Amniotic epithelial cell (primary cell): ENCODE results near the gene TET2.

Experiments
- DNase-seq: peaks from one replicate; pipeline ENCODE4 v3.0.0-alpha.2; 2010; ENCODE audit warnings: low read depth

The TET2 gene

DNA sequence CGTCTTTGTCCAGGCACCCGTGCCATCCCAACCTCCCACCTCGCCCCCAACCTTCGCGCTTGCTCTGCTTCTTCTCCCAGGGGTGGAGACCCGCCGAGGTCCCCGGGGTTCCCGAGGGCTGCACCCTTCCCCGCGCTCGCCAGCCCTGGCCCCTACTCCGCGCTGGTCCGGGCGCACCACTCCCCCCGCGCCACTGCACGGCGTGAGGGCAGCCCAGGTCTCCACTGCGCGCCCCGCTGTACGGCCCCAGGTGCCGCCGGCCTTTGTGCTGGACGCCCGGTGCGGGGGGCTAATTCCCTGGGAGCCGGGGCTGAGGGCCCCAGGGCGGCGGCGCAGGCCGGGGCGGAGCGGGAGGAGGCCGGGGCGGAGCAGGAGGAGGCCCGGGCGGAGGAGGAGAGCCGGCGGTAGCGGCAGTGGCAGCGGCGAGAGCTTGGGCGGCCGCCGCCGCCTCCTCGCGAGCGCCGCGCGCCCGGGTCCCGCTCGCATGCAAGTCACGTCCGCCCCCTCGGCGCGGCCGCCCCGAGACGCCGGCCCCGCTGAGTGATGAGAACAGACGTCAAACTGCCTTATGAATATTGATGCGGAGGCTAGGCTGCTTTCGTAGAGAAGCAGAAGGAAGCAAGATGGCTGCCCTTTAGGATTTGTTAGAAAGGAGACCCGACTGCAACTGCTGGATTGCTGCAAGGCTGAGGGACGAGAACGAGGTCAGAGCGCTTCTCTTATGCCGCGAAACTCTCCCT is at the start of gene TET2:
TSS of gene TET2 (plus strand) at position 601 of the 740 bp plus-strand sequence. CDS start 87,067 bp downstream, outside the sequence.
- DNase-seq = peak; percentile 80

DNA sequence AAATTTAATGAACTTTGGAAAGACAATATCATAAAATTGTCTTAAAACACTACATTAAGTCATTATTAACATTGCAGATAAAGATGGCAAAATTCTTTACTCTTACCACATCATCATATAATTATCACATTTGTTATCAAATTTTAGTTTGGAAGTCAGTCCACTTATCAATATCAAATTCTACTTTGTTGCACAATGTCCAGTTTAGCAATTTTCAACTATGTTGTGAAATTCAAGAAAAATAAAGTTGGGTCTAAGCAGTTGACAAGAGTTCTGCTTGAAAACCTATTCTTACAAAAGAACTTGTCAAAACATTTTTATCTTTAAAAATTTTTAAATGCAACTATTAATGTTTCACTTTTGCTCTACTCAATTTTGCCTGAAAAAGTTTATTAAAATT is 44.7 kb upstream of the TET2 start:
- no peak for DNase-seq

DNA sequence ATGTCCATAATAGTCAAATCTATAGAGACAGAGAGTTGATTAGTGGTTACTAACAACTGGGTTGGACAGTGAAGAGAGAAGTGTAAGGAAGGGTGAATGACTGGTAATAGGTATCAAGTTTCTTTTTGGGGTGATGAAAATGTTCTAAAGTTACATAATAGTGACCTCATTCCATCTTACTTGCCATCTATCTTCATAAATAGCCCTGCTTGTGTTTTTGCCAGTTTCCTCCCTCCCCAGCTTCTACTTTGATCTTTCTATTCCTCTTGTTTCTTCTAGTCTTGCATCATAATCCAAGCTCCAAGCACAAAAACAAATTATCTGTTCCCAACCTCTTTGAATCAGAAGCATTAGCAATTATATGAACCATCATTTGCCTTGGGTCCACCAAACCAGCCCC is 40.2 kb upstream of the TET2 start:
- DNase-seq = peak; percentile 5

DNA sequence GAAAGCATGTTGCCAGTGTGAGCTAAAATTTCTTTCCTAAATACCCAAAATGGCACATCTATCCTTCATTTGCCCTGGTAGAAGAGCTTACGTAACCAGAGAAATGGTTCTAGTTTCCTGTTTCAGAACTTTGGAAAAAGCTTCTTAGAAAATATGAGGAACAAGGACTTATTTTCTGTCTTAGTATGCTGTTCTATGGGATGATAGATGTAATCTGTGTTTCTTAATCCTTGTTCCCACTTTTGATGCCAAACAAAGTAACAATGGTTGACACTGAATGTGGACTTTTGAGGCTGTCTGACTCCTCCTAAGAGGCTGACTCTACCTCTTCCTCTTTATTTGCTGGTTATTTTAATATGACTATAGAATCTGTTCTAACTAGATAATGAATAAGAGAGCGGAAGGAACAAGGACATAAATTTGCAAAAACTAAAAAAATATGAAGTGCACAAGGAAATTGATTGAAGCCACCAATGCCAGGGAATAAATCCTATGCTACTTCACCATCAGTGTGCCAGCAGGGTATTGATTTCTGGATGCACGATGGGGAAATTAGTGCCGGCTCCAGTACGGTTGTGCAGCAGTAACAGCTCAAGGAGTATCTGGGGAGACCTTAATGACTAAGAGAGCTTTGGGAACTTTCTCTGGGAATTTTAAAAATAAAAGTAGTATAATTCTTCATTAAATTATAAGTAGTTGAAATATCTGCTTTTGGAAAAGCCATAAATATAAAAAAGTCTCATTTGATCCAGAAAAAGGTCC is 39.4 kb upstream of the TET2 start:
- DNase-seq = no peak

DNA sequence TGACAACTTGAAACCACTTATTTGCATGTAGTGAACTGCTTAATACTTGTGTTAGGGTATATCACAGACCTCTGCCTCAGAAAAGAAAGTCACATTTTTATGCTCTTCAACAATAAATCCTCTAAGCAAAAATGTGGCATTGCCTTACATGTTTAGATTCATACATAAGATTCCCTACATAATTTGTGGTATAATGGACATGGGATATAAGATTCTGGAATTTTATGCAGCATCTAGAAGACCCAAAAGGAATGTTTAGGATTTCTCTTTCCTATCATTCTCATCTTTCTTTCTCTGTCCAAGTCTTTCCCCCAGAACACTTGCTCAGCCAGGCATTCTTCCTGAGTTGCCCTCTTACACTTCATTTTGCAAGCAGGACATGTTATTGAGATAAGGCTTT is 37.7 kb upstream of the TET2 start:
- no peak for DNase-seq

DNA sequence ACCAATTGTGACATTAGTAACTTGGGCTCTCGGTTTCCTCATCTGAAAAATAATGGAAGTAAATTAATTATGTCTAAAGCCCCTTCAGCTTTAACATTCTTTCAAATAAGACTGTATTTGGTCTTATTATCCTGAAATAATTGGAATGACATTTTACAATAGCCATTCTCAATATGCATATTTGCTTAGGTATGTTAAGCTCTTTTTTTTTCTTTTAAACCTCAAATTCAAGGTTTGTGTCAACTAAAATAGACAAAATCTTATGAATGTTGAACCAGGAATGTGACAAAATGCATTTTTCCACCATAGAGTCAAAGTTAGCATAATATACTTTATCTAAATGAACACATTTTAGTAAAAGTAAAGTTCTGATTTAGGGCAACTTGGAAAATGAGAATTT is 34.4 kb upstream of the TET2 start:
- no peak for DNase-seq

DNA sequence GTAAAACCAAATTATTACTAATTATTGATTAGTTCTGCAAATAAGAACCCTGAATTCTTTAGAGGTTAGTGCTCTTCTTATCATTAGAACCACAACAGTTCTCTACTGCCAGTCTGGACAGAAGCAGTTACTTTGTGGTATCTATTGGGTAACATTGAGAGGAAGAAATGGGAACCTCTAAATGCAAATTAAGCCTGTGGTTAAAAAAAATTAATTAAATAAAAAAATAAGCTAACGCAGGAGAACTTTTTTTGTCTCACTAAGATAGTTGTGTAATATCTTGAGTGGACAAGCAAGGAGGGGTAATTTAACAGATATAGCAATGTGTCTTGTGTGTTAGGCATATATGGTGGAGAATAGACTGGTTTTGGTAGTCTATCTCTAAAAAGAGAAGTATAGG is 32.9 kb upstream of the TET2 start:
- DNase-seq = peak; percentile 80

DNA sequence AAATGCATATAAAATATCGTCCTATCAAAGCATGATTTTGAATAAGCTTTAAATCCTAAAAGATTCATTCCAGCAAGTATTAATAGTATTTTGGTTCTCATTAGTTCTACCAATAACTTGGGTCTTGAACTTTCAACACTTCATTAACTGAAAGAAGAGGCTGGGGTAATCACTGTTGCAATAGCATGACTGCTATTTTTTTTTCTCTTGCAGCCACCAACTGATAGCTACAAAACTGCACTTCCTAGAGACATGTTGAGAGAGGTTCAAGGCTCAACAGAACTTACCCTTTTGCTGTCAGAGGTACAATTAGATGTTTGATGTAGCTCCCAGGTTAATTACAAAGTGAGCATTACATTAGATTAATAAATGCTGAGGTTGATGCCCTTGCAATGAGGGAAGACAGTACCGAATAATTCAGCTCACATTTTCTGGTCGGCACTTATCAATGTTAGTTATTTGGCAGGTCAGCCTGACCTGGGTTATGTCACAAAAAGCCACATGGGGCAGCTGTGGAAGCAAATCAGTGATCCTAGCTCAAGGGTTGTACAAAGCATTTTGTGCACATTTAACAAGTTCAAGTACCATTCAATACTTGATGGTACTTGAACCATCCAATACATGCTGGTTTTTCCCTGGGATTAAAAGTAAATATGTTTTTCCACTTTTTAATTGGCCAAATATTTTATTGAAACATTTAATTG is 29.9 kb upstream of the TET2 start:
- no peak for DNase-seq

DNA sequence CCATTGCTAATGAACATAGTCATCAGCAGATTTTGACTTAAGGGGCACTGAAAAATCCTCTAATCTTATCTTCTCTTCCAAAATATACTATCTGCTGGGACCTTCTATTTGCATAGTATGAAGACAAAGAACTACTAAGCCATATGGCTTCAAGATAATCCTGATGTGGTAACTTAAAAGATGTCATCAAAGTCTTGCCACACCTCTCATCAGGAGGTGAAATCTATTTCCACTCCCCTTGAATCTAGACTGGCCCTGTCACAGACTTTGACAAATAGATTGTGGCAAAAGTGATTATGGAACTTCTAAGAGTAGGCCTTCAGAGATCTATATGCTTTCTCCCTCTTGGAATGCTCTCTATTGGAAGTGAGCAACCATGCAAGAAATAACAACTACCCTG is 27.3 kb upstream of the TET2 start:
- peak; percentile 4 for DNase-seq

DNA sequence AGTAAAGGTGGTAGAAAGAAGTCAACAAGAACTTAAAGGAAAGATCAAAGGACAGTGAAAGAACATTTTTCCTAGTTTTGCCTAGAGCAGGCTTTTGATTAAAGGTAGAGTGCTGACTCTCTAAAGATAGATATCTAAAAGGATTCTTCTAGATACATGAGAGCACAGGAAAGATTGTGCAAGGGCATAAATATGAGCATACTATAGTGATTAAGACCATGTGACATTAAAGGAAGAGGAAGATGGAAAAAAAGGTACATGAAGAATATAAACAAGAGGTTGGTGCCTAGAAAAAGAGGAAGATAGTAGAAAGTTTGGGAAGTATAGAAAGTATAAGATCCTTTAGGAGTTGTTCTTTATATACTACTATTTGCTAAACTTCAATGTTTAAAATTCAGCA is 26.1 kb upstream of the TET2 start:
- DNase-seq = no peak

DNA sequence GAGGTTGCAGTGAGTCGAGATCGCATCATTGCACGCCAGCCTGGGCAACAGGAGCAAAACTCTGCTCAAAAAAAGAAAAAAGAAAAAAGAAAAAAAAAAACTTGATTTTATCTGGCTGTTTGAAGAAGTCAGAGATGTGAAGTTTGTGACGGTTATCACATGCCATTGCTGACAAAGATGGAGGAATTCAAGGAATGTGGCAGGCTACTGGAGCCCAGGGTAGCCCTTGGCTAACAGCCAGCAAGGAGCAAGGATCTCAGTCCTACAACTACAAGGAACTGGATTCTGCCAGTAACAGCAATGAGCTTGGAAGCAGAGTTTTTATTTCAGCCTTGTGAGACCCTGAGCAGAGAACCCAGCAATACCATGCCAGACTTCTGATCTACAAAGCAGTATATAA is 24.3 kb upstream of the TET2 start:
- DNase-seq = peak; percentile 38

DNA sequence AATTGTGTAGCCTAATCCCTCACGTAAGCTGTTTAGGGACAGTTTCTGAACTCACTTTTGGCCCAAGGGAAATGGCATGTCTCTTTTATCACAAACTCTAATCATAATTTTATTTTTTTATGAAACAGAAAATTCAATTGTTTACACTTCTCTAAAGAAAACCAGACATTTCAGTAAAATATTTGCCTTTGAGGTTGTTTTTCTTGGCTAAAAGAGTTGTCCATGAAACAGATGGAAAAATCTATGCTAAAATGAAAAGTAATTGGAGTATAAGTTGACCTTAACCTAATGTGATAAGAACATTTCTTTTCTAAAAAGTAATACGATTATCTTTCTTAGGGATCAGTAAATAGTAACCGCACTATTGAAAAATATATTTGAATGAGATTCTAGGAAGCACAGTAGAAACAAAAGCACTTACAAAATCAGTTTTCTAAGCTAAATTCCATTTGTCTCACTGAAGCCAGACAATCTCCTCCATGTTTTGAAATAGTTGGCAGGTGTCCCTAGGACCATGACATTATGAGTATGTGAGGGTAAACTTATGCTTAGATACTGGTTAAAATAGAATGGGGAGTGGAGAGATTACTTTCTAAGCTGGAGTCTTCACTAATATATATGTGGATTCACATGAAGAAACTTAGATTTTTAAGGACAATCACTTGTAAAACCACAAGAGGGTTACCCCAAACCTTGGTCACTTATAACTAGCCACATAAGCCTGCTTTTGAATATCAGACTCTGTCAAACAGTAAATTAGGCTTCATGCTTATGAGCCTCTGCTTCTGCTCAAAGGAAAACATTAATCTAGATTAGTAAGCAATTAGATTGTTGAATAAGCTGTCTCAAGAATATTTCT is 20.1 kb upstream of the TET2 start:
- DNase-seq = no peak

DNA sequence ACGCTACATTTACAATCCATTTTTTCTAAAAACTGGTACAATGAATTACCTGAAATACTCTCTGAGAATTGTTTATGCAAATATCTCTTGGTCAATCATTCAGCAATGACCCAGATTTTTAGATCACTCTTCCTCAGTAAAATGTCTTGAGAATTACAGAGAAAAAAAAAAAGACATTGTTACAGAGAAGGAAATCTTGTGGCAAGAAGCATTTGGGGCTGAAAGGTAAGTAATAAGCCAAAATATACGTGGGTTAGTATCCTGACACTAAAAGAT is 19.6 kb upstream of the TET2 start:
- DNase-seq = no peak

DNA sequence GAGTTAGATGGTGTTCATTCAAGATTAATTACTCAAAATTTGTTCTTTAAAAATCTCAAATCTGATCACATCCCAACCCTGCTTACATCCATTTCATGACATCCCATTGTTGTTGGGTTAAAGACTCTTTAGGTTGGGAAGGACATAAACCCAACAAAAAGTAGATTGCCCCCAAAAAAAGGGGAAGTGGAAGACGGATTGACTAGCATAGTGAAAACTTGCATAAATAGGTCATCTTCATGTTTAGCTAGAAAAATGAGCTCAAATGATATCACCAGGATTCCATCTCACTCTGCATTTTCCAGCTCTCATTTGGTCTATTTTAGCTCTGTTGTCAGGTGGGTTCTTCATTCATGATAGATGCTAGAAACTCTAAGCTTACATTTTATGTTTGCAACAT is 18.5 kb upstream of the TET2 start:
- DNase-seq = no peak

DNA sequence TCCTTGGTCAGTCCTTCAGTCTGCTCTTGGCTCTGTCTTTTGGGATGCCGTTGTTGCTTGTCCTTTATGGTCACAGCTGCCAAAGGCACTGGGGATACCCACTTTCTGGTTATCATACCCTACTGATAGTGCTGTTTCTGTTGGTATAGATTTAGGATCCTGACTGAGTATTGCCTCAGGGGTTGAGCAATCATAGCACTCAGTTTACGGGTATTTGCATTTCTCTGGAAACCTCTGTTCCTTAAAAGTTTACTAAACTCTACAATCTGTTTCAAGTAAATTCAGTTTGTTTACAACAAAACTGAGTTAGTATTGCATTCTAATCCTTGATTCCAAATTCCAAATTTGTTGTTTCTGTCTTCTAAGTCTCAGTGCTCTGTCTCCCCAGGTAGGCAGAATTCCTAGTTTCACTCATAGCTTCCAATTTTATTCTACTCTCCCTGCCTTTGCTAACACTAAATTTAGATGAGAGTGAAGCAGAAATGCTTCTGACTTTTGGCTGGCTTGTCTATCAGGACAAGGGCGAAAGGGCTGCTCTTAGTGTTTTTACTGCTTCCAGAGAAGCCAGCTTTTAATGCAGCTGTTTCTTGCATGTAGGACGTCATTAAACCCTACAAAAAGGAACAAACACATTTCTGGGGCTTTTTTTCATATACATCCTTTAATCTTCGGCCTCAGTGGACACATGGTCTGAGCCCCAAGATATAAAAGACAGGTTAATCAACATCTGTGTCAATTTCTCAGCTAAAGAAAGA is 17.2 kb upstream of the TET2 start:
- DNase-seq = no peak

DNA sequence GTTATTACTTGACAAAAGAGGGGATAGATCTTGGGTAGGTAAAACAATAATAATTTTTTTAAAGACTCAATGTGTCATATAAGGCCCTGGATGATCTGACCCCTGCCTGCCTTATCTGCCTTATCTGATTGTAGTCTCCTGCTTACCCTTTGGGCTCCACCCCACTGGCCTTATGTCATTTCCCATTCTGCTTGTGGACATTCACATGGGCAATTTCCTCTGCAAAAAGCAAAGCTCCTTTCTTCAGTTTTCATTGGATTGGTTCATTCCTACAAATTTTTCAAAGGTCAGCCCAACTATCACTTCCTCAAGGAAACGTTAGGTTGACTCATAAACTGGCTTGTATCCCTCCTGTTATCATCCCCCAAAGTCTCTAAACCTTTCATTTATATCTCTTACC is 15.7 kb upstream of the TET2 start:
- DNase-seq = no peak

DNA sequence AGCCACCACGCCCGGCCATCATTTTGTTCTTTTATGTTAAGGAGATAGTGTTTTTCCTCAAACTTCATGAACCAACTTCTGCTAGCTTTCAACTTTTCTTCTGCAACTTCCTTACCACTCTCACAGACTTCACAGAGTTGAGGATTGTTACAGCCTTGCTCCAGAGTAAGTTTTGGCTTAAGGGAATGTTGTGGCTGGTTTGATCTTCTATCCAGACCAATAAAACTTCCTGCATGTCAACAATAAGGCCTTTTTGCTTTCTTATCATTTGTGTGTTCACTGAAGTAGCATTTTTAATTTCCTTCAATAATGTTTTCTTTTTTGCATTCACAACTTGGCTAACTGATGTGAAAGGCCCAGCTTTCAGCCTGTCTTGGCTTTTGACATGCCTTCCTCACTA is 12.7 kb upstream of the TET2 start:
- no peak for DNase-seq

DNA sequence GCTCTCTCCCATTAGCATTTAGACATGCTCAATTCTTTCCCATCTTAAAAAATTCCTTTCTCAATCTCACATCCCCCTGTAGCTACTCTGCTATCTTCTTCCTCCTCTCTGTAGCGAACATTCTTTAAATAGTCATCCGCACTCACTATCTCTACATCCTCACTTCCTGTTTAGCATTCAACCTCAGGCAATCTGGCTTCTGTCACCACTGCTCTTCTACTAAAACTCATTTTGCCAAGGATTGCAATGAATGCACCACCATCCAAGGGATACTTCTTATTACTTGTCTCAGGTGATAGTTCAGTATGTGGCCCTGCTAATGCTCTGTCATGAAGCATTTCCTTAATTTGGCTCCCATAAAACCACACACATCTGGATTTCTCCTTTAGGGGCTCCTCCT is 10.9 kb upstream of the TET2 start:
- DNase-seq = peak; percentile 76

DNA sequence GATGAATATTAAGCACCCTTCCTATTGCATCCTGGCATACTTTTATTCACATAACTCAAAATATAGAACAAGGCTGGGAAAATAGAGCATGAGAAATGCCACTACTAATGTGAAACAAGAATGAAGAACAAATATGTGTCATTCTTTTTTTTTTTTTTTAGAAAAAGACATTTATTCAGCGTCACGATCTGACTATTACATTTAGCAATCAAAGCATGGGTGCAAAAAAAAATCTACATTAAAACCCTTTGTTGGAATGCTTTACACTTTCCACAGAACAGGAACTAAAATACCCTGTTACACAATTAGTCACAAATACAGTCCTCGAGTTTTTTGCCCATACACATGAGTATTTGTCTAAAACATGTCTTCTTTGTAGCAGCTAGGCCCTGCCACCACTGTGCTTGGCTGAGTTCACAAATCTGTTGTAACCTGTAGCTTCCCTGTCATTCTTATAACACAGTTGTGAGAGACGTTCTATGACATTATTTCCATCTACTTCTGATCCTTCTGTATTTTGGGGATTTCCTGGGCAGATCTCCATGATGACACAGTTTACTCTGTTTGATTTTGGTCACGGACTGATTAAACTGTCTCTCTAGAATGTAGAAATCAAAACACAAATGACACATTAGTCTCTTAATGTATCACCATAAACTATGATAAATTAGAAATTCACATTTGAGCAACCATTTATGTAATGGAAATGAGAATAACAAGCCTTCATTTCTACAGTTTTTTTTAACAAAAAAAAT is 9.4 kb upstream of the TET2 start:
- DNase-seq = no peak

DNA sequence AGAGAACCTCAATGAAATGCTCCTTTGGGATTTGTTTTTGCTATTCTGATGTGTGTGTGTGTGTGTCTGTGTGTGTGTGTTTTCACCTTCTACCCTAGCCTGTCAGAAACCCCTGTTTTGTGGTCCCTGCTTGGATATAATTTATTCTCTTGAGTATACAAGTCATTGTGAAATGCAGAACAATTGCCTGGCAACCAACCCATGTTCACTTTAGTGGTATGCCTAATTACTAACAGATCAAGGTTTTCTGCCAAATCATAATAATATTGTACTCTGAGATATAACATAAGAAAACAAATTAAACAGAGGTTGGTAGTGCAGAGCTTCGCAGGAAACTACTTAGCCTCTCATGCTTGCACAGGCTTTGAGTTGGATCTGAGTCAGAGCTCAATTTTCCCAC is 7.0 kb upstream of the TET2 start:
- DNase-seq = peak; percentile 26
